K562 (cell line): ENCODE data around the gene A2ML1. TPM values are rescaled to one million over a fixed set of nuclear protein-coding genes. Genes with fewer than 3 reads are reported as not detected.

Experiments
- ADNP ChIP-seq: fragments of 200-800 bp; sonication (Bioruptor generic); IDR thresholded peaks from 2 replicates; pipeline ENCODE4 v1.6.1; 2016; ENCODE audit warnings: missing genetic modification characterization, missing compliant biosample characterization
- BRF1 ChIP-seq: IDR thresholded peaks from 3 replicates; pipeline ENCODE4 v1.6.1; 2011; ENCODE audit warnings: borderline replicate concordance, mild to moderate bottlenecking; ENCODE audit not compliant: insufficient read length; ENCODE audit errors: extremely low read depth
- CEBPB ChIP-seq: fragments of 450-650 bp; IDR thresholded peaks from 2 replicates; pipeline ENCODE4 v1.6.1; 2016; ENCODE audit warnings: missing genetic modification characterization, missing compliant biosample characterization
- CTCF ChIP-seq, 3 experiments: IDR thresholded peaks in 2 of 3; conservative IDR thresholded peaks in 1 of 3; 2 replicates each; pipeline ENCODE4 v1.5.1; 2011 to 2012; ENCODE audit warnings: low read length in 3 of 3, mild to moderate bottlenecking in 3 of 3, control low read depth in 2 of 3, improper control_type of control experiment in 1 of 3, inconsistent platforms in 1 of 3, low read depth in 1 of 3, mixed read lengths in 1 of 3, moderate library complexity in 1 of 3; ENCODE audit not compliant: insufficient read depth in 2 of 3
- EGR1 ChIP-seq: fragments of 450-650 bp; conservative IDR thresholded peaks from 2 replicates; pipeline ENCODE4 v1.6.1; 2017; ENCODE audit warnings: mild to moderate bottlenecking
- GABPA ChIP-seq: fragments of 200-800 bp; sonication (Bioruptor generic); conservative IDR thresholded peaks from 2 replicates; pipeline ENCODE4 v1.6.1; 2016; ENCODE audit warnings: low read depth, missing genetic modification characterization, missing compliant biosample characterization
- GABPB2 ChIP-seq: fragments of 250-450 bp; sonication (Bioruptor Pico); conservative IDR thresholded peaks from 2 replicates; pipeline ENCODE4 v1.5.1; 2021; ENCODE audit warnings: mild to moderate bottlenecking
- GTF2B ChIP-seq: IDR thresholded peaks from 2 replicates; pipeline ENCODE4 v1.6.1; 2011; ENCODE audit not compliant: insufficient read length; ENCODE audit errors: extremely low read depth
- MNT ChIP-seq, 2 experiments: fragments of 450-650 bp; conservative IDR thresholded peaks; 2 replicates each; pipeline ENCODE4 v1.6.1; 2017; ENCODE audit warnings: mild to moderate bottlenecking in 2 of 2, moderate library complexity in 2 of 2
- RB1 ChIP-seq: fragments of 450-650 bp; IDR thresholded peaks from 2 replicates; pipeline ENCODE4 v1.6.1; 2017; ENCODE audit warnings: low read depth, mild to moderate bottlenecking
- SMC3 ChIP-seq: conservative IDR thresholded peaks from 2 replicates; pipeline ENCODE4 v1.6.1; 2011; ENCODE audit warnings: low read depth, low read length, improper control_type of control experiment; ENCODE audit not compliant: insufficient read depth
- SREBF2 ChIP-seq: sonication (generic); formaldehyde crosslinking; IDR thresholded peaks from 2 replicates; pipeline ENCODE4 v1.4.0; 2020; ENCODE audit warnings: mild to moderate bottlenecking, missing genetic modification reagents
- ZNF311 ChIP-seq: fragments of 250-450 bp; sonication (Bioruptor Pico); IDR thresholded peaks from 2 replicates; pipeline ENCODE4 v1.4.0; 2020; ENCODE audit warnings: mild to moderate bottlenecking, moderate library complexity
- ZNF609 ChIP-seq: sonication (generic); formaldehyde crosslinking; IDR thresholded peaks from 2 replicates; pipeline ENCODE4 v1.8.1; 2023; ENCODE audit warnings: missing genetic modification reagents, mild to moderate bottlenecking, borderline replicate concordance
- polyA plus RNA-seq, 8 experiments: library from polyadenylated mRNA; depleted of rRNA in 4 of 8; stranded (reverse) in 5 of 8; unstranded in 3 of 8; fragments of >200 nt; fragmentation: Nextera tagmentation in 2 of 8; fragmentation: Illumina TruSeq in 1 of 8; extraction: Ambion mirVana in 2 of 8; extraction: Trizol in 1 of 8; gene quantifications; 2 replicates each; pipeline versions ENCODE4 v1.2.1 to v1.2.3, GENCODE V29; 2011 to 2014; ENCODE audit warnings: inconsistent platforms in 1 of 8, missing spikeins in 1 of 8
- total RNA-seq, 7 experiments: library from RNA; depleted of rRNA in 6 of 7; stranded (reverse); fragments of >200 nt in 6 of 7; fragmentation: Illumina TruSeq in 2 of 7; extraction: Trizol in 2 of 7; gene quantifications; 2 replicates each; pipeline versions ENCODE4 v1.2.1 to v1.2.3, GENCODE V29; 2011 to 2021; ENCODE audit warnings: low replicate concordance in 1 of 7

A2ML1 gene
- total and polyA plus RNA-seq, 9 of the 15 experiments (the other 6 are each of a cell fraction or from before 2014, with no cell fraction given) = 0.04 to 0.47 (median 0.13) TPM

- TF ChIP-seq GTF2B = no peak
- no peak for TF ChIP-seq BRF1
- peak; percentile 59 to 79 (median 73) for TF ChIP-seq CTCF (IDR thresholded peaks at IDR 0.05 in 2 of 3, conservative IDR thresholded peaks at IDR 0.05 in 1 of 3; ENCODE audit: insufficient read depth in 2 of 3, low read depth in 1 of 3, low read length in 3 of 3)
- no peak for TF ChIP-seq ZNF311 (CRISPR knock-in tag)
- no peak for TF ChIP-seq SREBF2
- 0 out of 2 replicates have a peak, but pooled peaks have one; percentile 12 for TF ChIP-seq GABPA (tag)
- TF ChIP-seq ADNP (tag) = 0 out of 2 replicates have a peak, but pooled peaks have one; percentile 51
- no peak for TF ChIP-seq GABPB2 (CRISPR knock-in tag)
- TF ChIP-seq RB1 = no peak
- no peak for TF ChIP-seq ZNF609 (CRISPR knock-in tag)
- TF ChIP-seq SMC3 = peak; percentile 53
- TF ChIP-seq EGR1 = peak; percentile 75
- no peak; a peak in 1 of 4 replicates for TF ChIP-seq MNT (conservative IDR thresholded peaks at IDR 0.05)
- peak; percentile 57; the same call in 1 of the 2 replicates for TF ChIP-seq CEBPB (tag)
Observed at GRCh38 chr12:8890313-8891085, 68.1 kb downstream of the A2ML1 start (continued).
